Fibroblast of skin of left quadriceps (primary cell): ENCODE data around the gene GIMAP2.

ENCODE experiments used
- DNase-seq, 2 experiments: peaks; one replicate each; pipeline ENCODE4 v3.0.0-alpha.2; 2013; ENCODE audit warnings: low read depth in 2 of 2

Gene GIMAP2

DNA sequence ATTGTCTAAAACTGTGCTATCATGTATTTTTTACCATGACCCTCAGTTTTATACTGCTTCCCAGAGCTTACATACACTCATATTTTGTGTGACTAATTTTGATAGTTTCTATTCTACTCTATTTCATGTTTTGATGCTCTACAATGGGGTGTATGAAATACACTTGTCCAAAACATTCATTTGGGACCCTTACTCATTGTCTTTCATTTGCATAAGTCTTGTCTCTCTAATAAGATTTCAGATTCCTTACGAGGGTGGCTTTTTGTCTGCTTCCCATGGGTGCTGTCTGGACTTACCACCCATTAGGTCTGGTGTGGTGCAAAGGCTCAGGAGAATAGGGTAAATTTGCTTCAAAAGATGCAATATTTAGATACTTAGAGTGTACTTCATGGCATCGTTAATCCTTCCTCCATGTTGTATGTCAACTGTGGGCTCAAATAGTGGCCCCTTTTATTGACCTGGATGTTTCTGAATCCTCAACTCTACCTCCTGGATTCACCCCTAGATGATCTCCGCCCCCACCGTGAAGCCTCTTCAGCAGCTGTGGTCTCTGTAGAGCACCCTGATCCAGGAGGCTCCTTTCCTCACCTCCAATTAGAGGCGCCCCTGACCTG lies 48.1 kb downstream of the GIMAP2 start:
- DNase-seq, result no peak

- no peak for DNase-seq
Observed at GRCh38 chr7:150734254-150734653, 48.7 kb downstream of the GIMAP2 start.

DNA sequence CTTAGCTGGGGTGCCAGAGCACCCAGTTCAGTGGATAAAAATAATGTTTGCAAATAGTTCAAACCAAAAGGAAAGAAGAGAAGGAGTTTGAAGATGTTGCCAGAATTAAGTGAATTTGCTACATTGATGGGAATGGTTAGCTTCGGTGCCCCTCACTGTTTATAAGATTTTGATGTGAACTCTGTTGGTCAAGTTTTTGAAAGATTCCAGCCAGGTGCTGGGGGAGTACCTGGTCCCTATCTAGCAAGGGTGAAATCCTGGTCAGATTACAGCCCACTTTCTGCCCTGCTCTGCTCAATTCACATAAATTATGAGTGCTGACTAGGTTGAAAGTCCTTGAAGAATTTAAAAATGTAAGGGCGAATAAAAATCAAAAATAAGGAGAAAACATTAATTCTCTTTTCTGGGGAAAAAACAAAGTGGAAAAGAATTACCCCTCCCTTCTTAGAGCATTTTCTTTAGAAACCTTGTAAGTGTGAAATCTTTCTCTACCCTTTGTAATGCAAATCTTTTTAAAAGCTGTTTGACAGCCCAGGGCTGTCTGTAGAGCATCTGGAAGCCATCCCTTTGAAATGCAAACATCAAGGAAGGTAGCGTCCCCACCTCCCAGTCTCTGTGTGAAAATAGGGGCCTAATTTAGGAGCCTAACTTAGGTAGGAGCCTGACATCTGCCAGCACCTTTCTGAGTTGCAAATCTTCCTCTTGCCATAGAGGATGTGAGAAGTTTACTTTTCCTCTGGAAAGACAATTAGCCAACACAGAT lies 50.3 kb downstream of the GIMAP2 start:
- DNase-seq, result no peak

DNA sequence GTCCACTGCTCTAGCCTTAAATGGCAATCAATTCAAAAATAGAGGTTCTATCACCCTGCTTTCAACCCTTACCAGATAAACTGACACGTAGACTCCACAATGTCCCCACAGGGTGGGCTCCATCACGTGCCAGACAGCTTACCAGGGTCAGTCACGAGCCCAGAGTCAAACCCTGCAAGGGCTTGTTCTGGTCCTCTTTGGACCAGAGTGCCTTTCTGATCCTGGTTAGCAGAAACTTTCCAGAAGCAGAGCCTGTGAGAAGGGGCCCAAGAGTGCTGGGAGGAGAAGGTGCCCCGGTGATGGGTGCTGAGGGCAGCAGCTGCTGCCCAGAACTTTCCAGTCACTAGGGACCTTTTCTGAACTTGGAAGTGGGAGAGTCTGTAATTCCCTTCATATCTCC lies 51.4 kb downstream of the GIMAP2 start:
- no peak for DNase-seq

- no peak for DNase-seq
Observed at GRCh38 chr7:150737265-150738055, 52.0 kb downstream of the GIMAP2 start, which contains the start of gene GIMAP5. TSS of gene GIMAP5 (plus strand) at chr7:150737418. CDS start at chr7:150740885, 3,467 bp downstream.

GRCh38 chr7:150738092-150738491 lies 52.6 kb downstream of the GIMAP2 start:
- DNase-seq, result no peak

- no peak for DNase-seq
Observed at GRCh38 chr7:150738591-150739001, 53.1 kb downstream of the GIMAP2 start.

GRCh38 chr7:150739033-150739432 lies 53.5 kb downstream of the GIMAP2 start:
- DNase-seq, result no peak

DNA sequence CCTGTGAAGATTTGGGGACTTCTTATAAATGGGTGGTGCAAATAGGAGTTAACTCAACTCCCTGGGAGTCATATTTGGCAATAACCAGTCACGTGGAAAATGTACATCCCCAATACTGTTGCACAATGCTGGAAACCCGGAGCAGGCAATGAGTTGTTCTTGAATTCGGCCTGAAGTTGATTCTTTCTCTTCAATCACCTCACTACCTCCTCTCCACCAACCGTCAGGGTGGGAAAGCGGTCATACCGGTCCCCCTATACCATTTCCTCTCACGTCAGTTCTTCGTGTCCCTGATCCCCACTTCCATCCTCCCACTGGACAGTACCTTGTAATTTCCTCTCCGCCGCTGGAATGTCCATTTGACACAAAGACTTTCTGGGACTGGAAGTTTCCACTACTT lies 54.5 kb downstream of the GIMAP2 start:
- no peak for DNase-seq

DNA sequence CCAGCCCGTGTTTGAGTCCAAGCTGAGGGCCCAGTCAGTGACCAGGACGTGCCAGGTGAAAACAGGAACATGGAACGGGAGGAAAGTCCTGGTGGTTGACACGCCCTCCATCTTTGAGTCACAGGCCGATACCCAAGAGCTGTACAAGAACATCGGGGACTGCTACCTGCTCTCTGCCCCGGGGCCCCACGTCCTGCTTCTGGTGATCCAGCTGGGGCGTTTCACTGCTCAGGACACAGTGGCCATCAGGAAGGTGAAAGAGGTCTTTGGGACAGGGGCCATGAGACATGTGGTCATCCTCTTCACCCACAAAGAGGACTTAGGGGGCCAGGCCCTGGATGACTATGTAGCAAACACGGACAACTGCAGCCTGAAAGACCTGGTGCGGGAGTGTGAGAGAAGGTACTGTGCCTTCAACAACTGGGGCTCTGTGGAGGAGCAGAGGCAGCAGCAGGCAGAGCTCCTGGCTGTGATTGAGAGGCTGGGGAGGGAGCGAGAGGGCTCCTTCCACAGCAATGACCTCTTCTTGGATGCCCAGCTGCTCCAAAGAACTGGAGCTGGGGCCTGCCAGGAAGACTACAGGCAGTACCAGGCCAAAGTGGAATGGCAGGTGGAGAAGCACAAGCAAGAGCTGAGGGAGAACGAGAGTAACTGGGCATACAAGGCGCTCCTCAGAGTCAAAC lies 56.9 kb downstream of the GIMAP2 start:
- no peak for DNase-seq
